K562 (cell line): Measurements from ENCODE around the gene CAMSAP2. TPM values are rescaled to one million over a fixed set of nuclear protein-coding genes. Genes with fewer than 3 reads are reported as not detected.
A peak's percentile ranks its signal among the peaks of the same experiment; 100 is the strongest.

Experiments used
- FOS ChIP-seq: IDR thresholded peaks from 3 replicates; pipeline ENCODE4 v1.6.1; 2011; ENCODE audit not compliant: insufficient read length; ENCODE audit errors: extremely low read depth
- HEY1 ChIP-seq: fragments of 250-450 bp; sonication (Bioruptor Pico); IDR thresholded peaks from 2 replicates; pipeline ENCODE4 v1.5.0; 2020; ENCODE audit warnings: mild to moderate bottlenecking, moderate library complexity, borderline replicate concordance
- HLTF ChIP-seq: fragments of 450-650 bp; IDR thresholded peaks from 2 replicates; pipeline ENCODE4 v1.6.1; 2016
- IFI16 ChIP-seq: fragments of 250-450 bp; sonication (Bioruptor Pico); IDR thresholded peaks from 2 replicates; pipeline ENCODE4 v2.1.2; 2022; ENCODE audit warnings: mild to moderate bottlenecking, inconsistent platforms
- KAT7 ChIP-seq: sonication (generic); formaldehyde crosslinking; IDR thresholded peaks from 2 replicates; pipeline ENCODE4 v1.8.0; 2022; ENCODE audit warnings: missing genetic modification reagents, mild to moderate bottlenecking, borderline replicate concordance
- NEUROD1 ChIP-seq: fragments of 150-350 bp; IDR thresholded peaks from 2 replicates; pipeline ENCODE4 v1.6.1; 2014; ENCODE audit warnings: borderline replicate concordance, low read length, low read depth; ENCODE audit not compliant: partially characterized antibody
- OTX1 ChIP-seq: fragments of 450-650 bp; formaldehyde crosslinking; IDR thresholded peaks from 2 replicates; pipeline ENCODE4 v1.4.0; 2022; ENCODE audit warnings: mild to moderate bottlenecking
- SMARCB1 ChIP-seq: IDR thresholded peaks from 2 replicates; pipeline ENCODE4 v1.6.1; 2011; ENCODE audit warnings: improper control_type of control experiment, low read depth; ENCODE audit not compliant: insufficient read length
- SMARCE1 ChIP-seq: fragments of 450-650 bp; IDR thresholded peaks from 2 replicates; pipeline ENCODE4 v1.7.1; 2016; ENCODE audit warnings: mild to moderate bottlenecking
- ZNF197 ChIP-seq: fragments of 200-800 bp; sonication (Bioruptor generic); IDR thresholded peaks from 2 replicates; pipeline ENCODE4 v1.6.1; 2016; ENCODE audit warnings: low read depth, missing genetic modification characterization, missing compliant biosample characterization
- ZNF589 ChIP-seq: fragments of 200-800 bp; sonication (Bioruptor generic); IDR thresholded peaks from 2 replicates; pipeline ENCODE4 v1.6.1; 2016; ENCODE audit warnings: low read depth, missing genetic modification characterization, missing compliant biosample characterization
- ZNF780A ChIP-seq: fragments of 250-450 bp; sonication (Bioruptor Pico); IDR thresholded peaks from 2 replicates; pipeline ENCODE4 v1.5.0; 2021; ENCODE audit warnings: mild to moderate bottlenecking
- ZSCAN29 ChIP-seq: fragments of 450-650 bp; IDR thresholded peaks from 2 replicates; pipeline ENCODE4 v1.6.1; 2017
- ZSCAN32 ChIP-seq: fragments of 450-650 bp; formaldehyde crosslinking; IDR thresholded peaks from 2 replicates; pipeline ENCODE4 v1.4.0; 2020; ENCODE audit warnings: mild to moderate bottlenecking, moderate library complexity
- polyA plus RNA-seq, 8 experiments: library from polyadenylated mRNA; depleted of rRNA in 4 of 8; stranded (reverse) in 5 of 8; unstranded in 3 of 8; fragments of >200 nt; fragmentation: Nextera tagmentation in 2 of 8; fragmentation: Illumina TruSeq in 1 of 8; extraction: Ambion mirVana in 2 of 8; extraction: Trizol in 1 of 8; gene quantifications; 2 replicates each; pipeline versions ENCODE4 v1.2.1 to v1.2.3, GENCODE V29; 2011 to 2014; ENCODE audit warnings: inconsistent platforms in 1 of 8, missing spikeins in 1 of 8
- total RNA-seq, 7 experiments: library from RNA; depleted of rRNA in 6 of 7; stranded (reverse); fragments of >200 nt in 6 of 7; fragmentation: Illumina TruSeq in 2 of 7; extraction: Trizol in 2 of 7; gene quantifications; 2 replicates each; pipeline versions ENCODE4 v1.2.1 to v1.2.3, GENCODE V29; 2011 to 2021; ENCODE audit warnings: low replicate concordance in 1 of 7
- TF ChIP-seq, protein P1 (sequence below), 2 experiments: fragments of 450-650 bp; formaldehyde crosslinking in 1 of 2; IDR thresholded peaks; 2 replicates each; pipeline versions ENCODE4 v1.4.0 to v1.6.1; 2014 to 2020; ENCODE audit warnings: mild to moderate bottlenecking in 2 of 2, borderline replicate concordance in 1 of 2, low read depth in 1 of 2
- TF ChIP-seq, protein P2 (sequence below): fragments of 250-450 bp; sonication (Bioruptor Pico); IDR thresholded peaks from 2 replicates; pipeline ENCODE4 v1.5.0; 2021
- TF ChIP-seq, protein P3 (sequence below): fragments of 200-400 bp; formaldehyde crosslinking; IDR thresholded peaks from 2 replicates; pipeline ENCODE4 v1.6.1; 2017; ENCODE audit warnings: mild to moderate bottlenecking, low read depth, low read length, moderate library complexity

CAMSAP2 gene
- total and polyA plus RNA-seq, 9 of the 15 experiments (the other 6 are each of a cell fraction or from before 2014, with no cell fraction given) = 1.4 to 7.5 (median 2.7) TPM

DNA sequence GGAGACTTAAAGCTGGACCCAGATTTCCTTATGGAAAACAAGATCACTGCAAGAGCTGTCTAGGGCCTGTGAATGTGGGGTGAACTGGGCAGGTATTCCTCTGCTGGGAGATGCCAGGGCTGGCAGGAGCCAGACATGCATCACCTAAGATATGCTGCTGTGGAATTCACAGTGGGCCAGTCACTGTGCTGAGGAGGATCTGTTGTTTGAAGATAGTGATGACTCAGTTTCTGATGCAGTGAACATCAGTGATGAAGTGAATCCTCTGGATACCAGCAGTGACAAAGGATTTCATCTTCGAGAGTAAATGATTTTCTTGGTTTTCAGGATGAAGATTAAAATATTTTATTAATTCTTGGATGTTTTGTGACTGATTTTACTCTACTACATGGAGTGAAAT lies 29.9 kb upstream of the CAMSAP2 start (continued):
- no peak for TF ChIP-seq ZNF780A (CRISPR knock-in tag)
- no peak for TF ChIP-seq SMARCB1
- peak; percentile 81 for TF ChIP-seq SMARCE1
- TF ChIP-seq ZNF589 = no peak
- TF ChIP-seq IFI16 (CRISPR knock-in tag) = no peak
- TF ChIP-seq, protein P1, sequence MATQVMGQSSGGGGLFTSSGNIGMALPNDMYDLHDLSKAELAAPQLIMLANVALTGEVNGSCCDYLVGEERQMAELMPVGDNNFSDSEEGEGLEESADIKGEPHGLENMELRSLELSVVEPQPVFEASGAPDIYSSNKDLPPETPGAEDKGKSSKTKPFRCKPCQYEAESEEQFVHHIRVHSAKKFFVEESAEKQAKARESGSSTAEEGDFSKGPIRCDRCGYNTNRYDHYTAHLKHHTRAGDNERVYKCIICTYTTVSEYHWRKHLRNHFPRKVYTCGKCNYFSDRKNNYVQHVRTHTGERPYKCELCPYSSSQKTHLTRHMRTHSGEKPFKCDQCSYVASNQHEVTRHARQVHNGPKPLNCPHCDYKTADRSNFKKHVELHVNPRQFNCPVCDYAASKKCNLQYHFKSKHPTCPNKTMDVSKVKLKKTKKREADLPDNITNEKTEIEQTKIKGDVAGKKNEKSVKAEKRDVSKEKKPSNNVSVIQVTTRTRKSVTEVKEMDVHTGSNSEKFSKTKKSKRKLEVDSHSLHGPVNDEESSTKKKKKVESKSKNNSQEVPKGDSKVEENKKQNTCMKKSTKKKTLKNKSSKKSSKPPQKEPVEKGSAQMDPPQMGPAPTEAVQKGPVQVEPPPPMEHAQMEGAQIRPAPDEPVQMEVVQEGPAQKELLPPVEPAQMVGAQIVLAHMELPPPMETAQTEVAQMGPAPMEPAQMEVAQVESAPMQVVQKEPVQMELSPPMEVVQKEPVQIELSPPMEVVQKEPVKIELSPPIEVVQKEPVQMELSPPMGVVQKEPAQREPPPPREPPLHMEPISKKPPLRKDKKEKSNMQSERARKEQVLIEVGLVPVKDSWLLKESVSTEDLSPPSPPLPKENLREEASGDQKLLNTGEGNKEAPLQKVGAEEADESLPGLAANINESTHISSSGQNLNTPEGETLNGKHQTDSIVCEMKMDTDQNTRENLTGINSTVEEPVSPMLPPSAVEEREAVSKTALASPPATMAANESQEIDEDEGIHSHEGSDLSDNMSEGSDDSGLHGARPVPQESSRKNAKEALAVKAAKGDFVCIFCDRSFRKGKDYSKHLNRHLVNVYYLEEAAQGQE (IDR thresholded peaks at IDR 0.05; ENCODE audit: borderline replicate concordance) = no peak
- TF ChIP-seq, protein P1 (CRISPR knock-in tag; IDR thresholded peaks at IDR 0.05; ENCODE audit: low read depth) = no peak
- TF ChIP-seq FOS = peak; percentile 43
- TF ChIP-seq HLTF = no peak
- TF ChIP-seq, protein P2, sequence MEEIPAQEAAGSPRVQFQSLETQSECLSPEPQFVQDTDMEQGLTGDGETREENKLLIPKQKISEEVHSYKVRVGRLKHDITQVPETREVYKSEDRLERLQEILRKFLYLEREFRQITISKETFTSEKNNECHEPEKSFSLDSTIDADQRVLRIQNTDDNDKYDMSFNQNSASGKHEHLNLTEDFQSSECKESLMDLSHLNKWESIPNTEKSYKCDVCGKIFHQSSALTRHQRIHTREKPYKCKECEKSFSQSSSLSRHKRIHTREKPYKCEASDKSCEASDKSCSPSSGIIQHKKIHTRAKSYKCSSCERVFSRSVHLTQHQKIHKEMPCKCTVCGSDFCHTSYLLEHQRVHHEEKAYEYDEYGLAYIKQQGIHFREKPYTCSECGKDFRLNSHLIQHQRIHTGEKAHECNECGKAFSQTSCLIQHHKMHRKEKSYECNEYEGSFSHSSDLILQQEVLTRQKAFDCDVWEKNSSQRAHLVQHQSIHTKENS (CRISPR knock-in tag) = no peak
- peak; percentile 48 for TF ChIP-seq NEUROD1
- no peak for TF ChIP-seq ZNF197 (CRISPR knock-in tag)
- TF ChIP-seq ZSCAN29 = no peak
- no peak for TF ChIP-seq HEY1 (CRISPR knock-in tag)
- TF ChIP-seq, protein P3, sequence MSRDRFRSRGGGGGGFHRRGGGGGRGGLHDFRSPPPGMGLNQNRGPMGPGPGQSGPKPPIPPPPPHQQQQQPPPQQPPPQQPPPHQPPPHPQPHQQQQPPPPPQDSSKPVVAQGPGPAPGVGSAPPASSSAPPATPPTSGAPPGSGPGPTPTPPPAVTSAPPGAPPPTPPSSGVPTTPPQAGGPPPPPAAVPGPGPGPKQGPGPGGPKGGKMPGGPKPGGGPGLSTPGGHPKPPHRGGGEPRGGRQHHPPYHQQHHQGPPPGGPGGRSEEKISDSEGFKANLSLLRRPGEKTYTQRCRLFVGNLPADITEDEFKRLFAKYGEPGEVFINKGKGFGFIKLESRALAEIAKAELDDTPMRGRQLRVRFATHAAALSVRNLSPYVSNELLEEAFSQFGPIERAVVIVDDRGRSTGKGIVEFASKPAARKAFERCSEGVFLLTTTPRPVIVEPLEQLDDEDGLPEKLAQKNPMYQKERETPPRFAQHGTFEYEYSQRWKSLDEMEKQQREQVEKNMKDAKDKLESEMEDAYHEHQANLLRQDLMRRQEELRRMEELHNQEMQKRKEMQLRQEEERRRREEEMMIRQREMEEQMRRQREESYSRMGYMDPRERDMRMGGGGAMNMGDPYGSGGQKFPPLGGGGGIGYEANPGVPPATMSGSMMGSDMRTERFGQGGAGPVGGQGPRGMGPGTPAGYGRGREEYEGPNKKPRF = no peak
- no peak for TF ChIP-seq ZSCAN32 (CRISPR knock-in tag)
- no peak for TF ChIP-seq KAT7 (CRISPR knock-in tag)
- no peak for TF ChIP-seq OTX1 (CRISPR knock-in tag)
